SK-N-SH treated with all-trans-retinoic acid at 6 μM for 48 hours (cell line): Measurements from ENCODE around the gene EXOC4.

Source experiments
- CREB5 ChIP-seq: fragments of 250-450 bp; sonication (Bioruptor Pico); IDR thresholded peaks from 2 replicates; pipeline ENCODE4 v1.5.1; 2020; ENCODE audit warnings: low read depth, mild to moderate bottlenecking, moderate library complexity
- CSDC2 ChIP-seq: fragments of 250-450 bp; sonication (Bioruptor Pico); IDR thresholded peaks from 2 replicates; pipeline ENCODE4 v1.5.0; 2020; ENCODE audit warnings: mild to moderate bottlenecking, moderate library complexity
- ESRRG ChIP-seq: fragments of 250-450 bp; sonication (Bioruptor Pico); IDR thresholded peaks from 2 replicates; pipeline ENCODE4 v1.6.1; 2021; ENCODE audit warnings: mild to moderate bottlenecking
- GLIS3 ChIP-seq: fragments of 250-450 bp; sonication (Bioruptor Pico); IDR thresholded peaks from 2 replicates; pipeline ENCODE4 v1.5.0; 2020; ENCODE audit warnings: mild to moderate bottlenecking, moderate library complexity
- PATZ1 ChIP-seq: fragments of 250-450 bp; sonication (Bioruptor Pico); IDR thresholded peaks from 2 replicates; pipeline ENCODE4 v1.8.0; 2020; ENCODE audit warnings: mild to moderate bottlenecking, moderate library complexity, borderline replicate concordance
- POU6F1 ChIP-seq: fragments of 250-450 bp; sonication (Bioruptor Pico); IDR thresholded peaks from 2 replicates; pipeline ENCODE4 v1.8.0; 2021; ENCODE audit warnings: low read depth, mild to moderate bottlenecking, moderate library complexity, borderline replicate concordance
- PPARA ChIP-seq: fragments of 250-450 bp; sonication (Bioruptor Pico); IDR thresholded peaks from 2 replicates; pipeline ENCODE4 v1.5.0; 2020; ENCODE audit warnings: mild to moderate bottlenecking, borderline replicate concordance
- TCF4 ChIP-seq: fragments of 250-450 bp; sonication (Bioruptor Pico); IDR thresholded peaks from 2 replicates; pipeline ENCODE4 v1.8.0; 2021; ENCODE audit warnings: mild to moderate bottlenecking, moderate library complexity, borderline replicate concordance
- ZNF565 ChIP-seq: fragments of 450-650 bp; formaldehyde crosslinking; conservative IDR thresholded peaks from 2 replicates; pipeline ENCODE4 v1.5.0; 2020; ENCODE audit warnings: low read depth, mild to moderate bottlenecking, moderate library complexity
- ZNF8 ChIP-seq: fragments of 450-650 bp; formaldehyde crosslinking; IDR thresholded peaks from 2 replicates; pipeline ENCODE4 v1.5.0; 2020; ENCODE audit warnings: mild to moderate bottlenecking, moderate library complexity

GRCh38 chr7:133272336-133272735 lies 19.5 kb downstream of the EXOC4 start:
- TF ChIP-seq GLIS3 (CRISPR knock-in tag): no peak
- TF ChIP-seq CREB5 (CRISPR knock-in tag): no peak
- TF ChIP-seq TCF4 (CRISPR knock-in tag): no peak
- TF ChIP-seq ZNF8 (CRISPR knock-in tag): no peak
- no peak for TF ChIP-seq POU6F1 (CRISPR knock-in tag)
- no peak for TF ChIP-seq ZNF565 (CRISPR knock-in tag)
- TF ChIP-seq PPARA (CRISPR knock-in tag): no peak
- TF ChIP-seq CSDC2 (CRISPR knock-in tag): no peak
- TF ChIP-seq ESRRG (CRISPR knock-in tag): no peak
- no peak for TF ChIP-seq PATZ1 (CRISPR knock-in tag)
